Endodermal cell (in vitro differentiated cells): Measurements from ENCODE around the gene KLF15. TPM values are rescaled to one million over a fixed set of nuclear protein-coding genes. Genes with fewer than 3 reads are reported as not detected.
A peak's percentile ranks its signal among the peaks of the same experiment; 100 is the strongest.

Experiments used
- DNase-seq: peaks from one replicate; pipeline ENCODE4 v3.0.0-alpha.2; 2017
- H3K27ac ChIP-seq: 2 replicates; pipeline ENCODE4 v1.5.1; 2013; ENCODE audit warnings: mild to moderate bottlenecking, low read depth, low read length, moderate library complexity
- H3K27me3 ChIP-seq: 2 replicates; pipeline ENCODE4 v1.6.1; 2013; ENCODE audit warnings: mild to moderate bottlenecking, low read length, moderate library complexity; ENCODE audit not compliant: insufficient read depth, control insufficient read depth, poor library complexity, severe bottlenecking
- H3K36me3 ChIP-seq: 2 replicates; pipeline ENCODE4 v1.7.0; 2013; ENCODE audit warnings: mild to moderate bottlenecking, low read length, moderate library complexity; ENCODE audit not compliant: control insufficient read depth, insufficient read depth
- H3K4me1 ChIP-seq: one replicate; pipeline ENCODE4 v1.7.0; 2013; ENCODE audit warnings: low read length; ENCODE audit not compliant: control insufficient read depth, insufficient read depth
- H3K4me3 ChIP-seq: 2 replicates; pipeline ENCODE4 v1.5.1; 2013; ENCODE audit warnings: mild to moderate bottlenecking, low read length, moderate library complexity
- H3K9ac ChIP-seq: 2 replicates; pipeline ENCODE4 v1.6.1; 2013; ENCODE audit warnings: mild to moderate bottlenecking, low read length, moderate library complexity; ENCODE audit not compliant: poor library complexity, severe bottlenecking; ENCODE audit errors: extremely low read depth
- H3K9me3 ChIP-seq: 2 replicates; pipeline ENCODE4 v1.6.1; 2013; ENCODE audit warnings: mild to moderate bottlenecking, low read length, moderate library complexity; ENCODE audit not compliant: control insufficient read depth
- H3K27ac Mint-ChIP-seq: 2 replicates; pipeline ENCODE4 v1.8.0; 2020; ENCODE audit warnings: mixed read lengths
- H3K27me3 Mint-ChIP-seq: 2 replicates; pipeline ENCODE4 v1.8.0; 2021; ENCODE audit warnings: mild to moderate bottlenecking, mixed read lengths; ENCODE audit not compliant: insufficient read depth
- H3K36me3 Mint-ChIP-seq: 2 replicates; pipeline ENCODE4 v1.8.0; 2020; ENCODE audit warnings: low read depth, mixed read lengths
- H3K4me1 Mint-ChIP-seq: 2 replicates; pipeline ENCODE4 v1.8.0; 2020; ENCODE audit warnings: mixed read lengths
- H3K4me3 Mint-ChIP-seq: 2 replicates; pipeline ENCODE4 v1.8.0; 2020; ENCODE audit warnings: mild to moderate bottlenecking, moderate library complexity, mixed read lengths
- H3K9me3 Mint-ChIP-seq: 2 replicates; pipeline ENCODE4 v1.8.0; 2020; ENCODE audit warnings: mild to moderate bottlenecking, mixed read lengths
- CTCF ChIP-seq: fragments of 200-600 bp; sonication (generic); conservative IDR thresholded peaks from 2 replicates; pipeline ENCODE4 v1.5.0; 2021; ENCODE audit warnings: antibody characterized with exemption, mild to moderate bottlenecking
- WGBS, 2 experiments: methylation state at CpG; one replicate each; pipeline versions ENCODE4 v1.1.5 to v1.1.7; 2013; ENCODE audit warnings: missing lambda C conversion rate in 2 of 2, mixed read lengths in 1 of 2; ENCODE audit not compliant: insufficient coverage in 1 of 2, insufficient read length in 1 of 2; 5-methylcytosine and 5-hydroxymethylcytosine counted together
- total RNA-seq, 2 donors: library from RNA; stranded (reverse); fragmentation: NEBNext Ultra II Directional in 1 of 2; extraction: Animal tissue kit (Norgen Biotek cat#: 25700) in 1 of 2; gene quantifications; 2 replicates in 1 of 2; 3 replicates in 1 of 2; pipeline ENCODE4 v1.2.1, GENCODE V29; 2021

The KLF15 gene
- total RNA-seq, 2 donors from 2014 or later = 20.7 to 31.1 TPM

- no peaks in the 10 kb centered on the region for H3K36me3 Mint-ChIP-seq
- peak overlapping the region; percentile 81 for H3K4me3 Mint-ChIP-seq
- H3K27me3 ChIP-seq = peaks cover 8% of the 10 kb centered on the region
- no peaks in the 10 kb centered on the region for H3K9me3 Mint-ChIP-seq
- peaks cover 8% of the 10 kb centered on the region for H3K4me1 ChIP-seq
- peak overlapping the region; percentile 83 for H3K4me3 ChIP-seq
- peak; percentile 91 for DNase-seq
- no peaks in the 10 kb centered on the region for H3K36me3 ChIP-seq
- no peaks in the 10 kb centered on the region for H3K9me3 ChIP-seq
- no peak for TF ChIP-seq CTCF
- H3K27me3 Mint-ChIP-seq = peaks cover 14% of the 10 kb centered on the region
- H3K9ac ChIP-seq = no peak overlapping the region
- H3K27ac ChIP-seq = no peak overlapping the region
- WGBS, 2 experiments = 8 to 9% methylated on average over 6 to 11 of the region's 11 CpGs
- peaks cover 20% of the 10 kb centered on the region for H3K4me1 Mint-ChIP-seq
- H3K27ac Mint-ChIP-seq = peak overlapping the region; percentile 97
Observed at GRCh38 chr3:126358038-126358815, 1.0 kb upstream of the KLF15 start.

- WGBS, 2 experiments = 0 to 1% methylated on average over 7 to 100 of the region's 100 CpGs
- peaks cover 8% of the 10 kb centered on the region for H3K27me3 ChIP-seq
- H3K36me3 Mint-ChIP-seq = peaks cover 3% of the 10 kb centered on the region
- no peaks in the 10 kb centered on the region for H3K36me3 ChIP-seq
- no peak for TF ChIP-seq CTCF
- no peaks in the 10 kb centered on the region for H3K9me3 ChIP-seq
- H3K9me3 Mint-ChIP-seq = no peaks in the 10 kb centered on the region
- peaks cover 12% of the 10 kb centered on the region for H3K27me3 Mint-ChIP-seq
- H3K27ac ChIP-seq = no peak overlapping the region
- H3K9ac ChIP-seq = peak overlapping the region; percentile 38
- H3K4me3 ChIP-seq = peak overlapping the region; percentile 82
- H3K4me1 Mint-ChIP-seq = peaks cover 20% of the 10 kb centered on the region
- peak overlapping the region; percentile 81 for H3K4me3 Mint-ChIP-seq
- peak; percentile 63 for DNase-seq
- H3K4me1 ChIP-seq = peaks cover 8% of the 10 kb centered on the region
- H3K27ac Mint-ChIP-seq = peak overlapping the region; percentile 92
Observed at GRCh38 chr3:126356373-126357264, 589 bp downstream of the KLF15 start.

- Mint-ChIP-seq H3K27ac (peak overlapping the region; percentile 92), H3K27me3 (peaks cover 9% of the 10 kb centered on the region), H3K9me3 (no peaks in the 10 kb centered on the region), H3K4me3 (peak overlapping the region; percentile 81), H3K4me1 (peaks cover 20% of the 10 kb centered on the region), H3K36me3 (peaks cover 4% of the 10 kb centered on the region)
- no peak for TF ChIP-seq CTCF
- H3K27me3 ChIP-seq = peaks cover 8% of the 10 kb centered on the region
- WGBS, 2 experiments = 1 to 3% methylated on average over 13 to 32 of the region's 32 CpGs
- H3K9ac ChIP-seq = peak overlapping the region; percentile 38
- H3K4me1 ChIP-seq = peaks cover 8% of the 10 kb centered on the region
- peak overlapping the region; percentile 82 for H3K4me3 ChIP-seq
- H3K9me3 ChIP-seq = no peaks in the 10 kb centered on the region
- H3K36me3 ChIP-seq = no peaks in the 10 kb centered on the region
- DNase-seq = peak; percentile 97
- no peak overlapping the region for H3K27ac ChIP-seq
Observed at GRCh38 chr3:126355777-126356372, 1.3 kb downstream of the KLF15 start.
